ENCODE data around the gene KNSTRN. TPM values are rescaled to one million over a fixed set of nuclear protein-coding genes. Genes with fewer than 3 reads are reported as not detected.

The KNSTRN gene
- polyA plus RNA-seq, 1 donor (not counting 4 experiments of a cell fraction or from before 2014, with no cell fraction given) = 42.4 TPM

GRCh38 chr15:40416056-40416455 lies 33.5 kb downstream of the KNSTRN start:
- Histone ChIP-seq H3K4me2 (ENCODE audit: control insufficient read depth, extremely low read depth, insufficient read depth, low read depth, low read length) (no peak overlapping the region), H2AFZ (ENCODE audit: control insufficient read depth, low read length) (no peak overlapping the region), H3K9me1 (ENCODE audit: control insufficient read depth, extremely low read depth, insufficient read depth, low read length) (no peaks in the 10 kb centered on the region), H3K9me3 (ENCODE audit: control insufficient read depth, low read depth, low read length) (no peaks in the 10 kb centered on the region), H3K4me1 (ENCODE audit: control insufficient read depth, extremely low read depth, insufficient read depth, low read length) (peaks cover 8% of the 10 kb centered on the region), H3K4me3 (ENCODE audit: control insufficient read depth in 2 of 3, extremely low read depth in 1 of 3, insufficient read depth in 2 of 3, low read depth in 1 of 3, low read length in 3 of 3) (no peak overlapping the region), H4K20me1 (ENCODE audit: control insufficient read depth, extremely low read depth, insufficient read depth, low read length) (no peaks in the 10 kb centered on the region), H3K9ac (ENCODE audit: control insufficient read depth, extremely low read depth, insufficient read depth, low read length) (no peak overlapping the region), H3K79me2 (ENCODE audit: control insufficient read depth, insufficient read depth, low read length) (no peaks in the 10 kb centered on the region), H3K27me3 (ENCODE audit: control insufficient read depth, extremely low read depth, insufficient read depth, low read length) (no peaks in the 10 kb centered on the region), H3K27ac (ENCODE audit: control insufficient read depth, insufficient read depth, low read length) (no peak overlapping the region), H3K36me3 (ENCODE audit: control insufficient read depth in 2 of 2, extremely low read depth in 1 of 2, insufficient read depth in 2 of 2, low read length in 2 of 2) (peaks cover 13% of the 10 kb centered on the region in 2 experiments)
- dilution Hi-C loops (cut with MboI; ENCODE audit: extremely low pct_ligation_motif_present, low sequenced_read_pairs) = no loop called here
- DNase-seq (ENCODE audit: low read depth, low spot score) (no peak), FAIRE-seq (no peak)
- TF ChIP-seq EZH2 (IDR thresholded peaks at IDR 0.05; ENCODE audit: low read length) (no peak), CTCF (optimal IDR thresholded peaks at IDR 0.05 in 1 of 3, IDR thresholded peaks at IDR 0.05 in 1 of 3, conservative IDR thresholded peaks at IDR 0.05 in 1 of 3; ENCODE audit: extremely low read depth in 1 of 3, insufficient read depth in 2 of 3, low read length in 3 of 3) (no peak)

- H3K9me3 ChIP-seq (ENCODE audit: control insufficient read depth, low read depth, low read length) = no peaks in the 10 kb centered on the region
- peaks cover 6 to 7% of the 10 kb centered on the region in 2 experiments for H3K36me3 ChIP-seq (ENCODE audit: control insufficient read depth in 2 of 2, extremely low read depth in 1 of 2, insufficient read depth in 2 of 2, low read length in 2 of 2)
- no peak overlapping the region for H3K27ac ChIP-seq (ENCODE audit: control insufficient read depth, insufficient read depth, low read length)
- no peak overlapping the region for H3K4me2 ChIP-seq (ENCODE audit: control insufficient read depth, extremely low read depth, insufficient read depth, low read depth, low read length)
- no peak for FAIRE-seq
- H3K9me1 ChIP-seq (ENCODE audit: control insufficient read depth, extremely low read depth, insufficient read depth, low read length) = no peaks in the 10 kb centered on the region
- peaks cover 17% of the 10 kb centered on the region for H3K4me1 ChIP-seq (ENCODE audit: control insufficient read depth, extremely low read depth, insufficient read depth, low read length)
- no peak overlapping the region for H3K4me3 ChIP-seq (ENCODE audit: control insufficient read depth in 2 of 3, extremely low read depth in 1 of 3, insufficient read depth in 2 of 3, low read depth in 1 of 3, low read length in 3 of 3)
- H4K20me1 ChIP-seq (ENCODE audit: control insufficient read depth, extremely low read depth, insufficient read depth, low read length) = no peaks in the 10 kb centered on the region
- H3K9ac ChIP-seq (ENCODE audit: control insufficient read depth, extremely low read depth, insufficient read depth, low read length) = no peak overlapping the region
- TF ChIP-seq EZH2 (IDR thresholded peaks at IDR 0.05; ENCODE audit: low read length) (no peak), CTCF (optimal IDR thresholded peaks at IDR 0.05 in 1 of 3, IDR thresholded peaks at IDR 0.05 in 1 of 3, conservative IDR thresholded peaks at IDR 0.05 in 1 of 3; ENCODE audit: extremely low read depth in 1 of 3, insufficient read depth in 2 of 3, low read length in 3 of 3) (no peak)
- H3K79me2 ChIP-seq (ENCODE audit: control insufficient read depth, insufficient read depth, low read length) = no peaks in the 10 kb centered on the region
- no peak for DNase-seq (ENCODE audit: low read depth, low spot score)
- H2AFZ ChIP-seq (ENCODE audit: control insufficient read depth, low read length) = no peak overlapping the region
- H3K27me3 ChIP-seq (ENCODE audit: control insufficient read depth, extremely low read depth, insufficient read depth, low read length) = no peaks in the 10 kb centered on the region
- dilution Hi-C loops (cut with MboI; ENCODE audit: extremely low pct_ligation_motif_present, low sequenced_read_pairs) = no loop called here
Observed at GRCh38 chr15:40418126-40418525, 35.6 kb downstream of the KNSTRN start.

All from keratinocyte (primary cell).